Parietal lobe (tissue), 1 donor: ENCODE measurements around the gene GART. TPM values are rescaled to one million over a fixed set of nuclear protein-coding genes. Genes with fewer than 3 reads are reported as not detected.

ENCODE experiments used
- total RNA-seq: library from RNA; depleted of rRNA; stranded (reverse); fragments of >200 nt; gene quantifications from one replicate; pipeline ENCODE4 v1.2.3, GENCODE V29; 2014

GART gene
- total RNA-seq: 117 TPM

GRCh38 chr21:33541756-33542639, at the start of gene GART:
Gene GART (minus strand): TSS chr21:33542117. CDS start chr21:33539315, 2,802 bp downstream.

GRCh38 chr21:33588485-33589335, 46.8 kb upstream of the GART start, which contains the start of gene DONSON:
Gene DONSON (minus strand): TSS chr21:33588684. CDS start chr21:33588641, 43 bp downstream.

GRCh38 chr21:33542640-33543504, 955 bp upstream of the GART start, which contains the start of gene SON:
Gene SON (plus strand): TSS chr21:33543038. CDS start chr21:33543093, 55 bp downstream.

GRCh38 chr21:33491373-33492102, 50.4 kb downstream of the GART start, which contains the start of gene DNAJC28:
Gene DNAJC28 (minus strand): TSS chr21:33491716. CDS start chr21:33489393, 2,323 bp downstream.

GRCh38 chr21:33479679-33480480, 62.0 kb downstream of the GART start, which contains the start of gene TMEM50B:
Gene TMEM50B (minus strand): TSS chr21:33479974. CDS start chr21:33468885, 11,089 bp downstream.

Other genes with a start within 250 kb of the GART start
- gene IFNAR1, start 217.1 kb downstream of the GART start, total RNA-seq: 44.8 TPM
- 37.2 TPM for gene IFNGR2, start 138.7 kb downstream of the GART start, total RNA-seq
- 37.2 TPM for gene TMEM50B, start 62.1 kb downstream of the GART start, total RNA-seq
- gene DNAJC28, start 50.4 kb downstream of the GART start, total RNA-seq: 5.0 TPM
- gene SON, start 921 bp upstream of the GART start, total RNA-seq: 240 TPM
- 48.8 TPM for gene DONSON, start 46.6 kb upstream of the GART start, total RNA-seq
- gene CRYZL1, start 99.6 kb upstream of the GART start, total RNA-seq: 92.3 TPM
- gene ITSN1, start 100.4 kb upstream of the GART start, total RNA-seq: 159 TPM